HG03066 (cell line): ENCODE data around the gene GINM1.

Experiments used
- ATAC-seq: cut with Tn5 transposase; IDR thresholded peaks from one replicate; pipeline ENCODE4 v1.9.1; 2021; ENCODE audit warnings: low read depth; ENCODE audit not compliant: unreplicated experiment

The GINM1 gene

DNA sequence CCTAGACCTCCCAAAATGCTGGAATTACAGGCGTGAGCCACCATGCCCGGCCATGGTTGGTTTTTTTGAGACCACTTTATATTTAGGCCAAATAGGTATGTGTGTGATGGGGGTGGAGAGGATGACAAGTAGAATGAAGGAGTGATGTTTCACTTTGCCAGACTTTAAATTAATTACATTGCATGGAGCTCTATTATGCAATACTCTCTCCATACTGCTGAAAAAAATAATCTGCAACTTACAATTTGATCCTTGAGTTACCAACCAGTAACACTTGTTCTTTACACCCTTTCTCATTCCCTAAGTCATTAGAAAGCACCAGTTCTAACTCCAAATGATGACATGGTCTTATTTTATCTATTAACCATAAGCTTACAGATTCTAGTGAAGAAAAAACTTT is 26.8 kb downstream of the GINM1 start:
- no peak for ATAC-seq

DNA sequence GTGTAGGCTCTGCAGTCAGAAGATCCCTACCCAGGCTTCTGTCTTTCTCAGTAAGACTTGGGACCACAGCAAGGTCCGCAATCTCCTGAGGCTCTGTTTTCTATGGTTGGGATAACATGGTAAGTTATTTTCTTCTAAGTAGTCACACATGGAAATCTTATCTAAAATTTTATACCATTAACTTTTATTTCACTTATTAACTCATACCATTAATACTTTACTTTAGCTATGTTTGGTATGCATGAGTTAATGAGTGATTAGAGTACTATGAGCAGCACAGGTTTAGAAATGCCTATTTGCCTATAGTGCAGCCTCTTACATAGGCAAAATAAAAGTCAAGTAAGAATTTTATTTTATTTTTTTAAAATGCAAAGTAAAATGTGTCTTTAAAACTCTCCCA is 27.2 kb downstream of the GINM1 start:
- no peak for ATAC-seq

DNA sequence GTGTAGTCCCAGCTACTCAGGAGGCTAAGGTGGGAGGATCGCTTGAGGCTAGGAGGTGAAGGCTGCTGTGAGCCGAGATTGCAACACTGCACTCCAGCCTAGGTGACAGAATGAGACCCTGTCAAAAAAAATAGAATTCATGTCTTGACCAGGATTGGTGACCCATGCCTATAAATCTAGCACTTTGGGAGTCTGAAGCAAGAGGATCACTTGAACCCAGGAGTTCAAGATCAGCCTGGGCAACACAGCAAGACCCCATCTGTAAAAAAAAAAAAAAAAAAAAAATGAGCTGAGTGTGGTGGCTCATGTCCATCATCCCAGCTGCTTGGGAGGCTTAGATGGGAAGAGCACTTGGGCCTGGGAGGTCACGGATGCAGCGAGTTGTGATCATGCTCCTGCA is 34.3 kb downstream of the GINM1 start:
- ATAC-seq, result no peak

DNA sequence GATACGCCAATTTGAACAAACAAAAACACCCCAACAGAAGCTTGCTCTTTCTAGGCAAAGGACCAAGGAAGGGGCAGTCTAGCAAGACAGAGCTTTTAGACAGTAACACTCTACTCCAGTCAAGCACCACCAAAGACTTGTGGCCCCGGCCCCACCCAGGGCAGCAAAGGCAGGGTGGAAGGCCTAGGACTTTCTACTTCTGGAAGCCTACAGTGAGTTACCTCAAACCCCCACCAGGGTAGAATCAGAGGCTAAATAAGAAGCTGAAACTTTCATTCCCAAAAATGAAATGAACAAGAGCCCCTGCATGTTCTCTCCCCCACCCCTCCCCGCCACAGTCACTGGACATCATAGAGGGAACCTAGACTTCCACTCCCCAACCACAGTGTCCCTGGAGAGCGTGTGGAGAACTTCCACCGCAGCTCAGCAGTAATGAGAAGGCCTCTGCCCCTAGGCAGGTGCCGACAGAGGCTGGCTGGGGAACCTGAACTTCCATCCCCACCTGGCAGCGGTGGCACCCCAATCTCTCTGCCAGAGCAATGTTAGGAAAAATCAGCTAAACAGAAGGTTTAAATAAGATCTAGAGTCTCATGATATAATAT is 42.3 kb downstream of the GINM1 start:
- no peak for ATAC-seq

DNA sequence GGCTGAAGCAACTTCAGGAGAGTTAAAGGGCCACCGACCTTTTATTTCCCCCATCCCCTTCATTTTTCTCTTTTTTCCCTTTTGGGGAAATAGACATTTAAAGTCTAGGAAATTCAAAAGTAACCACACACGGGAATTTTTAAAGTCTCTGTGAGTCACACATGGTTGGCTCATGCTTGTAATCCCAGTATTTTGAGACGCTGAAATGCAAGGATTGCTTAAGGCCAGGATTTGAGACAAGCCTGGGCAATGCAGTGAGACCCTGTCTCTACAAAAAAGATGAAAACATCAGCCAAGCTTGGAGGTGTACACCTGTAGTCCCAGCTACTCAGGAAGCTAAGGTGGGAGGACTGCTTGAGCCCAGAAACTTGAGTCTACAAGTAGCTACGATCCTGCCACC is 48.2 kb downstream of the GINM1 start:
- ATAC-seq, result no peak

DNA sequence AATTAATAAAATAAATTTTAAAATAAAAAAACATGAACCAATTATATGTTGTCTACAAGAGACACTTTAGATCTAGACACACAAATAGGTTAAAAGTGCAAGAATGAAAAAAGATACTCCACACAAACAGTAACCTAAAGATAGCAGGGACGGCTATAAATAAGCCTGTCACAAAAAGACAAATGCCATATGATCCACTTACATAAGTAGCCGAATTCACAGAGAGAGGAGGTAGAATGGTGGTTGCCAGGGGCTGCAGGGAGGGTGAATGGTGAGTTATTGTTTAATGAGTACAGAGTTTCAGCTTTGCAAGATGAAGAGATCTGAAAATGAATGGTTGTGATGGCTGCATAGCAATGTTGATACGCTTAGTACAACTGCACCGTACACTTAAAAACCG is 49.6 kb downstream of the GINM1 start:
- ATAC-seq, result no peak

- ATAC-seq, result no peak
These were observed 61.5 kb downstream of the GINM1 start for GRCh38 chr6:149627672-149628071.

GRCh38 chr6:149628875-149629510 is 62.8 kb downstream of the GINM1 start:
- peak; percentile 78 for ATAC-seq

GRCh38 chr6:149634315-149634714 is 68.1 kb downstream of the GINM1 start:
- no peak for ATAC-seq

DNA sequence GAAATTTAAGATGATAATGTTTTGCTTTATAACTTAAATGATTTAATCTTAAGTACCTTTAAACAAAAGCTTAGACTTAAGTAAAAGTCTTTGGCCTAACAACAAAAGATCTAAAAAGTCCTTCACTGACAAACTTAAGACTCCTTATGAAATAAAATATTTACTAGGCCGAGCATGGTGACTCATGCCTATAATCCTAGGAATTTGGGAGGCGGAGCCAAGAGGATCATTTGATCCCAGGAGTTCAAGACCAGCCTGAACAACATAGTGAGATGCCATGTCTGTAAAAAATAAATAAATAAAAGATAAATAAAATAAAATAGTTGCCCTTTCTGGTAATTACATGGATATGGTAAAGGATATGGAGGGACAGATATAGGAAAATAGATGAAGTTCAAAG is 69.9 kb downstream of the GINM1 start:
- no peak for ATAC-seq
